ENCODE data around the gene MPPED1.

The MPPED1 gene

DNA sequence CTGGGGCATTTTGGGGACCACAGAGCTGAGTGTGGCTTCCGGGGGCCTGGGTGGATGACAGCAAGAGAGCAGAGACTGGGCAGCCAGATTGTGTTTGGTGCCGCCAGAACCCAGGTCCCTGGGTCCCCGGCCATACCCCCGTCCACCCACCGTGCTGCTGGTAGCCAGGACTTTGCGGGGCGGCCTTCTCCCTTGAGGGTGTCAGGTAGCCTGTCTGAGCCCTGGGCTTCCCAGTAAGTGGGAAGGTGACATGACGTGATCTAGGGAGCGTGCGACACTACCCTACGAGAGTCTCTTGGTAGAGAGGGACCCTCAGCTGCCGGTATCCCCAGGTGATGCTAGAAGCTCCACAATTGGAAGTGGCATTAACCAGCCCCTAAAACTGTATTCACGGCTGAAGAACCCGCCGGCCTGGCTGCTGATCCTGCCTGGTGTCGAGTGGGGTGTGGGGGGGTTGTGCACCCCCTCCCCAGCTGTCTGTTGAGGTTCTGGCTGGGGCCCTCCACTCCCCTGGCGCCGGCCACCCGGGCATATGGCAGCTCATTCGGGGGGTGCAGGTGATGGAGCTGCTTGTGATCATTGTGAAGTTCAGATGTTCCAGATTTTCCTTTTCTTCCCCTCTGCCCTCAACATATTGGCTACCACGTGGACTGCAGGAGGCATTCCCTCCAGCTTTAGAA lies 66.9 kb downstream of the MPPED1 start:
- no peak for DNase-seq

DNA sequence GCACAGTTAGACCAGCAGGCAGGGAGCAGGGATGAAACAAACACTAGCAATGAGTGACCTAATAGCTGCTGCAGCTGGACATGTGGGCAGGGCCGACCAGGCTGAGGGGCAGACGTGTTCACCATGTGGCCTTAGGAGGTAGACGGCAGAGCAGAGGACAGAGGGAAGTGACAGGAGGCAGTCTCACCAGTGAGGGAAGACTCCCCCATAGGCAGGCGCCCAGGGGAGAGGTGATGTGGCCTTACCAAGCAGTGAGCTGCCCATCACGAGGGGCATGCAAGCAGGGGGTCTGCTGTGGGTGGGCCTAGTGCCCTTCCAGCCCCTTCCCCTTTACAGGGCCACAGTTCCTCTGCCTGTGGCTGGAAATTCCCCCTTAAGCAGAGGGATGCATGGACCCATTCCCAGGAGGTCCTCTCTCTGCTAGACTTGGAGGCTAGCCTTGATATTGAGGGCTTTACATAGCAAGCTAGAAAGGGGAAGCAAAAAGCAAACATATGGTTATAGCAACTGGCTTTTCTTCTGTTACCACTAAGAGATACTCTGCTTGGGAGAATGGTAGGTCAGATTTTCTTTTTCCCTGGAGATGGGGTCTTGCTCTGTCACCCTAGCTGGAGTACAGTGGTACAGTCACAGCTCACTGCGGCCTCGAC lies 67.6 kb downstream of the MPPED1 start:
- no peak for DNase-seq

DNA sequence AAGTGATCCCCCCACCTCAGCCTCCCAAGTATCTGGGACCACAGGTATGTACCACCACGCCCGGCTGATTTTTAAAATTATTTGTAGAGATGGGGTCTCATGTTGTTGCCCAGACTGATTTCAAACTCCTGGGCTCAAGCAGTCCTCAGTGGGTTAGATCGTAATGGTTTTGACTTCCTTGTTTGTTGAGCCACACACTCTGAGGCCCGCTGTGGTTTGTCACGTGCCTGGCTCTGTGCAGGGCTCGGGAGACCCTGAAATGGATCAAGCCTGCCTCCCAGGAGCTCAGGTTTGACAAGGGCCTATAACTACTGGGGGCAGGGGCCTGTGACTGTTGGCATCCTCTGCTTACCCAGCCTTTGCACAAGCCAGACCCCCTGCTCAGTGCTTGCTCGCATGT lies 68.1 kb downstream of the MPPED1 start:
- no peak for DNase-seq

DNA sequence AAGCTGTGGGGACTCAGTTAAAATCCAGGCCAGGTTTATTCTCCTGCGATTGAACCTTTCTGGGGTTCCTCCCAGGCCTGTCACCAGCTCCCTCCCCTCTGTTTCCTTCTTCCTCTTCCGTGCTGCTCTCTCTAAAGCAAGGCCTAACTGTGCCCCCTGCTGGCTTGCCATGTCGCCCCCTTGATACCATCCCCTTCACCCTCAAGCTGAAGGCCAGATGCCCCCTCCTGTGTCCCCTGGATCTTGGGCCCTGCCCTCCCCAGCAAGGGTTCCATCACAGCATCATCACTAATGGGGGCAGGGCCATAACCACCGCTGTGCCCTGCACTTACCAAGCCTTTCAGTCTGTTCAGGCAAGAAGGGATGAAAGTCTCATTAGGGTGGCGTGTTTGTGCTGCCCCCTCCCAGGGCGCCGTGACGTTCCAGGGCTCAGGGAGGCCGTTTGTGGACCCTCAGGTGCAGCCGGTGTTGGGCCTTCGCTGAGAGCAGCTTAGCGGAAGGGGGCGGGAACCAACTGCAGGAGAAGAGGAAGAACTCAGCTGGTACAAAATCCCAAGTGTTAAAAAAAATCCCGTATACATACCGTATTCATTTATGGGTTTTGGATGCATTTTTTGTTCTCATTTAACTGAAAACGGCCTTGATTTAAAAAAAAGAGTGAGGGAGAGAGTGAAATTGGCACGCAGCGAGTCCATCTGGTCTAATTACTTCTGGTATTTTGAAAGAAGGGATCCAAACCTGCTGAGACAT lies 69.9 kb downstream of the MPPED1 start:
- no peak for DNase-seq

DNA sequence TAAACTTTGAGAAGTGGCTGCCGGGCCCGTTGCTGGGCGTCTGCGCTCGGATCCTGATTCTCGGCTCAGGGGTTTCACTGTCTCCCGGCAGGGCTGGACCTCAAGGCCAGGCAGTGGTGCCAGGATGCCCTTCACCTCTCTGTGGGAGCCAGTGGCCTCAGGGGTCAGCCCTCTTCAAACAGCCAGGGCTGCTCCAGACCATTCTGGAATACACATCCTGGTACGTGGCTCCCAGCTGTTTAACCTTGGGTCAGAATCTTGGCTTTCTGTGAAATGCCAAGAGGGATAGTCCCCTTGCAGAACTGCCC lies 70.5 kb downstream of the MPPED1 start:
- DNase-seq = no peak

DNA sequence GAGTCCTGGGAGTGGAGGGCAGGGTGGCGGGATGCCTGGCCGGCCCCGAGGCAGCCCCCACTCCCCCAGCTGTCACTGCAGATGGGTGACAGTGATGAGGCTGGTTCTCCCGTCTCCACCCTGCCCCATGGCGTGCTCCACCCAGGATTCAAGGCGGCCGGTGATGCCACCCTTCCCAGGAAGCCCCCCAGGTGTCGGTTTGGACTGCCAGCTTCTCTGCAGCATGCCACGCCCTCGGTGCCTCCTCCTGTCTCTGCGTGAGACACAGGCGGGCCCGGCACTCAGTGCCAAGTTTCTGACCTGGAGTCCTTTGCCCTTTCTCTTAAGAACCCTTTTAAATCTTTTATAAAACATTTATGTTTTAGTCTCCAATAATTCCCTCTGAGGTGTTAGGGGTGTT lies 71.5 kb downstream of the MPPED1 start:
- DNase-seq = no peak

DNA sequence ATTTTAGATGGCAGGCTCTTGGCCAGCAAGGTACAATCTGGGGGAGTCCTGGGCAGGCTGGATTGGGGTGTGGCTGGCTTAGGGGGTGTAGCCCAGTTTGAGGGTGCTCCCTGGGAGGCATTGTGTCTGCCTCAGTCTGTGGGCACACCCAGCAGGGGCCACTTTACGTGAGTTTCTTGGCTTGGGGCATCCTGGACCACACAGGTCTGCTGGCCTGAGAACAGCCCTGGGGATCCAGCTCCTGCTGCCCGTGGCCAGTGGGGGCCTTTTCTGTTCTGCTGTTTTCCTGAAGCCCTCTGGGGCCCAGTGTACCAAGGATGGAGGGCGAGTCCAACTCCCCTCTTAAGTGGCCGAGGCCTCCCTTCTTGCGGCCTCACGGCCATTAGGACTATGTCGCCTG lies 71.9 kb downstream of the MPPED1 start:
- DNase-seq = no peak

GRCh38 chr22:43484227-43484626 lies 72.4 kb downstream of the MPPED1 start:
- DNase-seq = no peak

- DNase-seq = no peak
Observed at GRCh38 chr22:43485502-43486089, 73.8 kb downstream of the MPPED1 start.

DNA sequence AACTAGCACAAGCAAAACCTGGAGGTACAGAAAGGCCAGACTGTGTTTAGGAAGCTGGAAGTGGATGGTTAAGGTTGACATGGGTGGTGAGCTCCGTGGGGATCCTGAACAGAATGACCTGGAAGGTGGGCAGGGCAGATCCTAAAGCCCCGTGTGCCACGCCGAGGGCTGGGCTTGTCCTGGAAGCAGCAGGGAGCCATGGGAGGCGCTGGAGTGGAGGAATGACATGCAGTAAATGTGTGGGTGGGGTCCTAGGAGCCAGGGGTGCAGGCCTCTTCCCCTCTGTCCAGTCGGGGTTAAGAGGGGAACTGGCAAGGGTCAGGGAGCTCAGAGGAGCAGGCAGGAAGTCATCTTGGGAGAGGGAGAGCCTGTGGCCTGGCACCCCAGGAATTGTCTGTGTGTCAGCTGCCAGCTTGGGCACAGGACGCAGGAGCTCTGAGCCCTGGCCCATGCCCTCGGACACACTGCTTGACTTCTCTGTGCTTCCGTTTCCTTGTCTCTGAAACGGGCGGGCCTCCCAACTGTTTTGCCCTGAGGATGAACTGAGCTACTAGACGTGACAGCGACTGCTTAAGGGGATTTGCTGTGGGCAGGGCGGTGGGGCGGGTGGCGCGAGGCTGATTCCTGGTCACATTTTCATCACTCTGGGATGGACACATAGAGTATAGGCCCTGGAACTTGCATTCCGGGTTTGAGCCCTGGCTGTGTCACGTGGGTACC lies 75.7 kb downstream of the MPPED1 start:
- DNase-seq = no peak

- no peak for DNase-seq
Observed at GRCh38 chr22:43488031-43488866, 76.4 kb downstream of the MPPED1 start.

- DNase-seq = no peak
Observed at GRCh38 chr22:43488937-43489336, 77.1 kb downstream of the MPPED1 start.

DNA sequence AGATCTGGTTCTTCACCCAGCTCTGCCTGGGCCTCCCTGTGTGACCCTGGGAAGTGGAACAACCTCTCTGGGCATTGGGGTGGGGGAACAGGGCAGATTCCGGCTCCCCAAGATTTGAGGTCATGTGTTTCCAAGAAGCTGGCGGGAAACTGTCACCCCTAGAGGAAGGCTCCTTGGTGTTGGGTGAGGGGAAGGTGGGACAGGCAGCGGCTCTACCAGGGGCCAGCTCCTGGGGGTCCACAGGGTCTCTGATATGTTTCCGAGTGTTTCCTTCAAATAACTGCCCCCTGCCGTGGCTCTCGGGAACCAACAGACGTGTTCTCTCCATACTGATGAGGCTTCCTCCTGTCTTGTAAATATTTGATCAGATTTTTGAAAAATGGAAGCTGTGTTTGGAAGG lies 78.5 kb downstream of the MPPED1 start:
- no peak for DNase-seq

- DNase-seq = no peak
Observed at GRCh38 chr22:43491177-43491576, 79.4 kb downstream of the MPPED1 start.

GRCh38 chr22:43491737-43492136 lies 79.9 kb downstream of the MPPED1 start:
- DNase-seq = no peak

- DNase-seq = no peak
Observed at GRCh38 chr22:43493297-43493696, 81.5 kb downstream of the MPPED1 start.

DNA sequence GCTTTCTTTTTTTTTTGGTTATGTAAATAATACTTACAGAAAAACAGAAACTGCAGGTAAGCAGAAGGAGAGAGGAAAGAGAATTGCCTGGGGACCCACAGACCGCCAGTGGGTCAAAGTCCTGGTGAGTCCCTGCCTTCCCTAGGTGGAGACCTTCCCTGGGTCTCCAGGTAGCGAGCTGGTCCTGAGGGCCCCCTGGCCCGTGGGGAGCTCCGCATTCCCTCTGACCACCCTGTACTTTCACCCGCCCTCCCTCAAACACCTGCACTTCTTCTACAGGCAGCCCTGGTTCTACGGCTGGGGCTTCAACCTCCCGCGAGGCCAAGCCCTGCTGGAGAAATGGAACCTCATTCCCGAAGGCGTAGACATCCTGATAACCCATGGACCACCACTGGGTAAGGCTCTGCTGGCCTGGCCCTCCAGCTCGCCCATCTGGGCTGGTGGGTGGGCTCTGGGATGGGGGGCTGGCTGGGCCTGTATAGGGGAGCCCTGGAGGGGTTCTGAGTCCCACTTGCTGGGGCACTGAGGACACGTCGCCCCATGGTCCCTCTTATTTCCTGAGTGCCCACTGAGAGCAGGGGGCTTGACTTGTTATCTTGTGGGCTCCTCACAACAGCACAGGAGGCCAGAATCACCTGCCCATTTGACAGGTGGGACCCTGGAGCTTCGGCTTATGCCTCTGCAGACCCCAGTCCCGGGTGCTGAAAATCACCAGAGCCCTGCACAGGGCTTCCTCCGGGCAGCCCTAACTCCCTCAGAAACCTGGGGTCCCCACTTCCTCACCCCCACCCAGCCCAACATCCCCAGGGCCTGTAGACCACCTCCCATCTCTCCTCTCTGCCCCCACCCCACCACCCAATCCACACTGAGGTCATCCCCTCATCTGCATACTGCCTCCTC lies 86.4 kb downstream of the MPPED1 start:
- no peak for DNase-seq

DNA sequence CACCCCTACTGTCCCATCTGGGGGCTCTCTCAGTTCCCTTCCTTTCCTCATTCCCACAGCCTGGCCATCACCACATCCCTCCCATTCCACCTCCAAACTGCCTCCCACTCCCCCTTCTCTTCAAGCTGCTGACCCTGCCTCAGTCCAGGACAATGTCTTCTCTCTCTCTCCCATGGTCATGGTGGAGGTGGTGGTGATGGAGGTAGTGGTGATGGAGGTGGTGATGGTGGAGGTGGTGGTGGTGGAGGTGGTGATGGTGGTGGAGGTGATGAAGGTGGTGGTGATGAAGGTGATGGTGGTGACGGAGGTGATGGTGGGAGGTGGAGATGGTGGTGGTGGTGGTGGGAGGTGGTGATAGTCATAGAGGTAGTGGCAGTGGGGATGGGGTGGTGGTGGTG lies 87.0 kb downstream of the MPPED1 start:
- no peak for DNase-seq

- DNase-seq = no peak
Observed at GRCh38 chr22:43500792-43501785, 89.3 kb downstream of the MPPED1 start.

GRCh38 chr22:43501878-43502277 lies 90.1 kb downstream of the MPPED1 start:
- no peak for DNase-seq

Data from islet precursor cell (in vitro differentiated cells).